ENCODE results near the gene SIVA1.

The SIVA1 gene

GRCh38 chr14:104756477-104757237 is 3.7 kb downstream of the SIVA1 start:
- no peak overlapping the region for H3K4me3 ChIP-seq (ENCODE audit: low read depth, low read length)

GRCh38 chr14:104757238-104757585 is 4.3 kb downstream of the SIVA1 start:
- TF ChIP-seq CTCF (IDR thresholded peaks at IDR 0.05; ENCODE audit: low read depth, low read length), result no peak

More at GRCh38 chr14:104756477-104757237, 3.7 kb downstream of the SIVA1 start:
- TF ChIP-seq CTCF (IDR thresholded peaks at IDR 0.05; ENCODE audit: low read depth, low read length), result no peak

GRCh38 chr14:104757681-104758392 is 4.9 kb downstream of the SIVA1 start:
- no peak overlapping the region for H3K4me3 ChIP-seq (ENCODE audit: low read depth, low read length)
- no peak for TF ChIP-seq CTCF (IDR thresholded peaks at IDR 0.05; ENCODE audit: low read depth, low read length)

More at GRCh38 chr14:104757238-104757585, 4.3 kb downstream of the SIVA1 start:
- H3K4me3 ChIP-seq (ENCODE audit: low read depth, low read length), result no peak overlapping the region

GRCh38 chr14:104758981-104759969 is 6.3 kb downstream of the SIVA1 start:
- no peak overlapping the region for H3K4me3 ChIP-seq (ENCODE audit: low read depth, low read length)
- no peak for TF ChIP-seq CTCF (IDR thresholded peaks at IDR 0.05; ENCODE audit: low read depth, low read length)

GRCh38 chr14:104765517-104765916 is 12.6 kb downstream of the SIVA1 start:
- no peak for TF ChIP-seq CTCF (IDR thresholded peaks at IDR 0.05; ENCODE audit: low read depth, low read length)
- no peak overlapping the region for H3K4me3 ChIP-seq (ENCODE audit: low read depth, low read length)

GRCh38 chr14:104766256-104766862 is 13.4 kb downstream of the SIVA1 start:
- no peak overlapping the region for H3K4me3 ChIP-seq (ENCODE audit: low read depth, low read length)
- no peak for TF ChIP-seq CTCF (IDR thresholded peaks at IDR 0.05; ENCODE audit: low read depth, low read length)
